Small intestine (tissue), 7 donors: ENCODE measurements around the gene PLK5. TPM values are rescaled to one million over a fixed set of nuclear protein-coding genes. Genes with fewer than 3 reads are reported as not detected.

Experiments used
- DNase-seq, 2 donors: peaks; one replicate each; pipeline versions ENCODE4 v3.0.0 to v3.0.0-alpha.2; 2013
- FAIRE-seq: peaks from 2 replicates; lab custom pipeline; 2012; peaks lifted over from hg19 to GRCh38; lab: Jason Lieb, UNC
- H3K27ac ChIP-seq, 3 donors: one replicate each; pipeline ENCODE4 v1.5.1; 2013; ENCODE audit warnings: low read length in 2 of 3, mild to moderate bottlenecking in 2 of 3, control low read depth in 1 of 3, inconsistent platforms in 1 of 3, low read depth in 1 of 3, moderate library complexity in 1 of 3
- H3K27me3 ChIP-seq, 3 donors: one replicate each; pipeline ENCODE4 v1.6.1; 2013; ENCODE audit warnings: low read length in 3 of 3, inconsistent platforms in 1 of 3; ENCODE audit not compliant: control insufficient read depth in 3 of 3, insufficient read depth in 3 of 3
- H3K36me3 ChIP-seq, 3 donors: one replicate each; pipeline ENCODE4 v1.6.1; 2013; ENCODE audit warnings: low read length in 3 of 3, inconsistent platforms in 1 of 3, low read depth in 1 of 3, mild to moderate bottlenecking in 1 of 3, moderate library complexity in 1 of 3; ENCODE audit not compliant: control insufficient read depth in 3 of 3, insufficient read depth in 2 of 3
- H3K4me1 ChIP-seq, 3 donors: one replicate each; pipeline ENCODE4 v1.6.1; 2013; ENCODE audit warnings: low read length in 2 of 3, inconsistent platforms in 1 of 3, low read depth in 1 of 3, mild to moderate bottlenecking in 1 of 3, moderate library complexity in 1 of 3; ENCODE audit not compliant: control insufficient read depth in 3 of 3, insufficient read depth in 2 of 3
- H3K4me3 ChIP-seq, 3 donors: one replicate each; pipeline ENCODE4 v1.5.1; 2013; ENCODE audit warnings: low read length in 3 of 3, control low read depth in 1 of 3, inconsistent platforms in 1 of 3, low read depth in 1 of 3, mild to moderate bottlenecking in 1 of 3, moderate library complexity in 1 of 3
- H3K9me3 ChIP-seq, 2 donors: one replicate each; pipeline ENCODE4 v1.6.1; 2013; ENCODE audit warnings: low read depth in 1 of 2, low read length in 1 of 2; ENCODE audit not compliant: control insufficient read depth in 2 of 2, insufficient read depth in 1 of 2
- WGBS, 3 donors: extraction: QIAGEN DNeasy Blood & Tissue Kit; methylation state at CpG; one replicate each; pipeline ENCODE4 v1.1.7; 2013; 5-methylcytosine and 5-hydroxymethylcytosine counted together
- polyA plus RNA-seq, 4 donors: library from polyadenylated mRNA; stranded (reverse) in 3 of 4; unstranded in 1 of 4; fragments of 200-250 nt in 3 of 4; fragments of 120-200 nt in 1 of 4; gene quantifications; one replicate each; pipeline versions ENCODE4 v1.2.1 to v1.2.3, GENCODE V29; 2013
- donor health status: healthy with polysubstance abuse.
- donor health status: control.
- donor health status: control.
- donor health status: Bipolar disorder and iron deficiency.
- donor health status: healthy.

The PLK5 gene
- polyA plus RNA-seq, 4 donors: 0.15 to 0.25 TPM; not detected in 2

DNA sequence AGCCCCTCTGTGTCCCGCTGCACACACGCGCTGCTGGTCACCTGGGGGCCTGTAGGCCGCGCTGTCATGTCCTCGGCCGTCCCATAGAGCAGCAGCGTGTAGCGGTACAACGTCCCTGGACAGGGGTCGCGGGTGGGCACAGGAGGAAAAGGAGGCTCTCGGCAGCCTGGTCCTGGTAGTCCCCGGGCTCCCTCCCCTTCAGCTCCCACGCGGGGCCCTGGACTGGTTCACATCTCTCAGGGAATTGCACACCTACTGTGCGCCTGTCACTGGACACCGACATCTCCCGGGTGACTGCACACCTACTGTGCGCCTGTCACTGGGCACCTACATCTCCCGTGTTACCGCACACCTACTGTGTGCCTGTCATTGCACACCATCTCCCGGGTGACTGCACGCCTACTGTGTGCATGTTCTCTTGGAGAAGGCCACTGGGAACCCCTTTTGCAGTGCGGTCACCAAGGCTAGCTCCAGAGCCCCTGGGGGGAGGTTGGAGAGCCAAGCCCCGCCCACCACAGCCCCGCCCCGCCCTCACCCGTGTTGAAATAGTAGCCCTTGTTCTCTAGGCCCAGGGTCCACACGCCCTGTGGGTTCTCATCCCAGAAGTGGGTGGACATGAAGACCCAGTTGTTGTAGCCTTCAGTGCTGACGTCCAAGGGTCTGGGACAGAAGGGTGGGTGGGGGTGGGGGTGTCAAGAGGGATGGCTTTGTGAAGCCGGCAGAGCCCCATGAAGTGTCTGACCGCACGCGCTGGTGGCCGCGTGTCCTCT is 41.3 kb upstream of the PLK5 start:
- DNase-seq: no peak
- peaks cover 0 to 4% (median 0%) of the 10 kb centered on the region in 3 donors for H3K4me1 ChIP-seq
- H3K27me3 ChIP-seq: no peaks in the 10 kb centered on the region
- H3K36me3 ChIP-seq: no peaks in the 10 kb centered on the region
- 82 to 85% (median 84%) methylated on average over 28 to 37 of the region's 37 CpGs for WGBS, 3 donors
- H3K27ac ChIP-seq: no peak overlapping the region
- no peak overlapping the region for H3K4me3 ChIP-seq
- no peaks in the 10 kb centered on the region for H3K9me3 ChIP-seq
- no peak for FAIRE-seq

- no peak overlapping the region for H3K4me3 ChIP-seq
- DNase-seq: no peak
- no peaks in the 10 kb centered on the region for H3K9me3 ChIP-seq
- WGBS, 3 donors: 93 to 95% (median 94%) methylated on average over 64 to 77 of the region's 77 CpGs
- H3K36me3 ChIP-seq: no peaks in the 10 kb centered on the region
- peaks cover 0 to 4% (median 0%) of the 10 kb centered on the region in 3 donors for H3K4me1 ChIP-seq
- H3K27ac ChIP-seq: no peak overlapping the region
- H3K27me3 ChIP-seq: no peaks in the 10 kb centered on the region
- no peak for FAIRE-seq
Measured at GRCh38 chr19:1483131-1483978, 40.5 kb upstream of the PLK5 start.

DNA sequence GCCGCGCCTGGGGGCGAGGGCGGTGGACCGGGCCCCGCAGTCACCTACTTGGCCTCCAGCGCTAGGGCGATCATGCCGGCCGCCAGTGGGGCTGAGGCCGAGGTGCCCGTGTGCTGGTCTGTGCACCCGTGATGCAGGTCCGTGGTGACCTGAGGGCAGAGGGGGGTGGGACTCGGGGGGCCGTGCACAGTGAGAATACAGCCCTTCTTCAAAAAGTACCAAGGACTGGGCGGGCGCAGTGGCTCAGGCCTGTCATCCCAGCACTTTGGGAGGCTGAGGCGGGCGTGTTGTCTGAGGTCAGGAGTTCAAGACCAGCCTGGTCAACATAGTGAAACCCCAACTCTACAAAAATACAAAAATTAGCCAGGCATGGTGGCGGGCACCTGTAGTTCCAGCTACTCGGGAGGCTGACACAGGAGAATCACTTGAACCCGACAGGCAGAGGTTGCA is 39.9 kb upstream of the PLK5 start:
- H3K4me1 ChIP-seq: peaks cover 0 to 4% (median 0%) of the 10 kb centered on the region in 3 donors
- no peaks in the 10 kb centered on the region for H3K9me3 ChIP-seq
- no peaks in the 10 kb centered on the region for H3K36me3 ChIP-seq
- H3K27ac ChIP-seq: no peak overlapping the region
- H3K27me3 ChIP-seq: no peaks in the 10 kb centered on the region
- 91 to 93% (median 93%) methylated on average over 23 of the region's 23 CpGs for WGBS, 3 donors
- no peak for FAIRE-seq
- no peak for DNase-seq
- no peak overlapping the region for H3K4me3 ChIP-seq

DNA sequence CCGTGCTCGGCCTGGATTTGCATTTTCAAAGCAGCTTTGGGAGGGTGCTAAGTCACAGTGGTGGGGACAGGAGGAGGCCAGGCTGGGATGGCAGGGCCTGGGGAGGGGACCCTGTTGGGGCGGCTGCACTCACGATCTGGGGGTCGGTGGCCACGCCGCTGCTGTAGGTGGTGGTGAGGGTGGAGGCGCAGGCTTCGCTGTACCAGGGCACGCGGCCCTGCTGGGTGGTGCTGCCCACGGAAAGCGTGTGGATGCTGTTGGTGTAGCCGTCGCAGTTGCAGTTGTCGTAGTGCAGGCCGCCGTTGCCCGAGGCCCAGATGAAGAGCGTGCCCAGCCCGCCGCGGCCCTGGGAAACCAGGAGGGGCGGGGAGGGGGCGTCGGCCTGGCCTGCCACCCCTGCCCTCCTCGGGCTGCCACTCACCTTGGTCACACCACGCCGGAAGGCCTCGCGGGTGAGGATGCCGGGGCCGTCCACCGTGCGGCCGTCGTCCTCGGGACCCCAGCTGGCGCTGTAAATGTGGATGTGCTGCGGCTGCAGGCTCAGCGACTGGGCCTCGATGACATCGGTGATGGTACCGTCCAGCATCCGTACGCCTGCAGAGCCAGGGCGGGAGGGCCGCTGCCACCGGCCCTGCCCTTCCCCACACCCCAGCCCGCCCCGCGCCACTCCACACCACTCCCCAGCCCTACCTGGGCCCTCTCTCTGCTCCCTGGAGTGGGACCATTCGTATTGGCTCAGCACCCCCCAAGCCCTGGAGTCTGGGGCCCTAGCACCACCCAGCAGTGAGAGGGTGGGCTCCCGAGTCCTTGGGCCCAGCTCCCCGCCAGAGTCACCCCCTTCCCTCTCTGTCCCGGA is 36.9 kb upstream of the PLK5 start:
- H3K27ac ChIP-seq: no peak overlapping the region
- WGBS, 3 donors: 93 to 96% (median 95%) methylated on average over 42 to 56 of the region's 56 CpGs
- DNase-seq (peak in 1 of 2 donors; percentile 1), FAIRE-seq (no peak)
- H3K27me3 ChIP-seq: peaks cover 0 to 6% (median 2%) of the 10 kb centered on the region in 3 donors
- peaks cover 2 to 8% (median 5%) of the 10 kb centered on the region in 3 donors for H3K4me1 ChIP-seq
- H3K36me3 ChIP-seq: no peaks in the 10 kb centered on the region
- H3K9me3 ChIP-seq: no peaks in the 10 kb centered on the region
- no peak overlapping the region for H3K4me3 ChIP-seq

- no peaks in the 10 kb centered on the region for H3K9me3 ChIP-seq
- H3K27ac ChIP-seq: no peak overlapping the region
- no peaks in the 10 kb centered on the region for H3K36me3 ChIP-seq
- WGBS, 3 donors: 93 to 97% (median 93%) methylated on average over 34 to 40 of the region's 40 CpGs
- DNase-seq: no peak
- H3K27me3 ChIP-seq: peaks cover 0 to 6% (median 2%) of the 10 kb centered on the region in 3 donors
- FAIRE-seq: no peak
- peaks cover 2 to 10% (median 5%) of the 10 kb centered on the region in 3 donors for H3K4me1 ChIP-seq
- no peak overlapping the region for H3K4me3 ChIP-seq
Measured at GRCh38 chr19:1487576-1488281, 36.1 kb upstream of the PLK5 start.

GRCh38 chr19:1488282-1488601 is 35.6 kb upstream of the PLK5 start:
- DNase-seq: no peak
- WGBS, 3 donors: 80 to 90% (median 88%) methylated on average over 11 of the region's 11 CpGs

GRCh38 chr19:1489463-1490310 is 34.2 kb upstream of the PLK5 start:
- Histone ChIP-seq H3K9me3 (no peaks in the 10 kb centered on the region), H3K27me3 (peaks cover 0 to 6% (median 2%) of the 10 kb centered on the region in 3 donors), H3K4me1 (peaks cover 2 to 30% (median 6%) of the 10 kb centered on the region in 3 donors), H3K27ac (peak overlapping the region; percentile 70 to 88 (median 87)), H3K36me3 (peaks cover 0 to 4% (median 0%) of the 10 kb centered on the region in 3 donors), H3K4me3 (peak overlapping the region; percentile 25 to 59 (median 57))
- DNase-seq (no peak), FAIRE-seq (no peak)
- WGBS, 3 donors: 17 to 20% (median 17%) methylated on average over 37 of the region's 37 CpGs

More at GRCh38 chr19:1488282-1488601, 35.6 kb upstream of the PLK5 start:
- H3K4me3 ChIP-seq: no peak overlapping the region
- H3K36me3 ChIP-seq: no peaks in the 10 kb centered on the region
- H3K9me3 ChIP-seq: no peaks in the 10 kb centered on the region
- no peak for FAIRE-seq
- peaks cover 0 to 6% (median 2%) of the 10 kb centered on the region in 3 donors for H3K27me3 ChIP-seq
- no peak overlapping the region for H3K27ac ChIP-seq
- peaks cover 2 to 16% (median 5%) of the 10 kb centered on the region in 3 donors for H3K4me1 ChIP-seq
